Fibroblast of skin of left biceps (primary cell): Measurements from ENCODE around the gene DCAF16.
"Not testable (repeated sequence)": the region's sequence is repeated elsewhere in the genome, so short reads cannot be mapped to it uniquely, and the experiment has no call there.

Source experiments
- DNase-seq, 2 experiments: peaks; one replicate each; pipeline ENCODE4 v3.0.0-alpha.2; 2013; ENCODE audit warnings: low read depth in 2 of 2

The DCAF16 gene

GRCh38 chr4:17810260-17811077 is at the start of gene DCAF16, which contains the start of gene NCAPG:
Gene DCAF16 (minus strand): TSS chr4:17810757. CDS start chr4:17804141, 6,616 bp downstream.
Gene NCAPG (plus strand): TSS chr4:17810979. CDS start chr4:17811078, 99 bp downstream.
- peak; percentile 98 to 99 for DNase-seq

GRCh38 chr4:17859793-17860406 is 49.3 kb upstream of the DCAF16 start:
- DNase-seq = no peak

- DNase-seq = no peak
These were observed 43.5 kb upstream of the DCAF16 start for GRCh38 chr4:17854036-17854435.

GRCh38 chr4:17851959-17852358 is 41.4 kb upstream of the DCAF16 start:
- DNase-seq = no peak

GRCh38 chr4:17850295-17850694 is 39.7 kb upstream of the DCAF16 start:
- not testable (repeated sequence) for DNase-seq

- no peak for DNase-seq
These were observed 35.7 kb upstream of the DCAF16 start for GRCh38 chr4:17846266-17846665.

- no peak for DNase-seq
These were observed 13.5 kb upstream of the DCAF16 start for GRCh38 chr4:17823871-17824669.

- peak; percentile 57 to 64 for DNase-seq
These were observed 6.5 kb upstream of the DCAF16 start for GRCh38 chr4:17817027-17817426.

GRCh38 chr4:17816142-17816541 is 5.6 kb upstream of the DCAF16 start:
- DNase-seq = no peak

GRCh38 chr4:17814140-17814539 is 3.6 kb upstream of the DCAF16 start:
- no peak for DNase-seq

GRCh38 chr4:17812801-17813200 is 2.2 kb upstream of the DCAF16 start:
- DNase-seq = no peak

GRCh38 chr4:17812125-17812524 is 1.6 kb upstream of the DCAF16 start:
- DNase-seq = no peak

GRCh38 chr4:17811078-17811603 is 584 bp upstream of the DCAF16 start:
- no peak for DNase-seq

- no peak for DNase-seq
These were observed 890 bp downstream of the DCAF16 start for GRCh38 chr4:17809667-17810066.

- no peak for DNase-seq
These were observed 3.1 kb downstream of the DCAF16 start for GRCh38 chr4:17807446-17807845.

- DNase-seq = no peak
These were observed 4.9 kb downstream of the DCAF16 start for GRCh38 chr4:17805580-17806155.

GRCh38 chr4:17797808-17798207 is 12.7 kb downstream of the DCAF16 start:
- no peak for DNase-seq

GRCh38 chr4:17794730-17795129 is 15.8 kb downstream of the DCAF16 start:
- DNase-seq = no peak

GRCh38 chr4:17788956-17789355 is 21.6 kb downstream of the DCAF16 start:
- no peak for DNase-seq

GRCh38 chr4:17787315-17787714 is 23.2 kb downstream of the DCAF16 start:
- no peak for DNase-seq

GRCh38 chr4:17786567-17786966 is 24.0 kb downstream of the DCAF16 start:
- DNase-seq = no peak

GRCh38 chr4:17785858-17786257 is 24.7 kb downstream of the DCAF16 start:
- DNase-seq = no peak
